Smooth muscle cell (in vitro differentiated cells): ENCODE data around the gene ABHD13. TPM values are rescaled to one million over a fixed set of nuclear protein-coding genes. Genes with fewer than 3 reads are reported as not detected.
"Not testable (repeated sequence)": the region's sequence is repeated elsewhere in the genome, so short reads cannot be mapped to it uniquely, and the experiment has no call there.

ENCODE experiments used
- DNase-seq: peaks from one replicate; lab custom pipeline; 2025; ENCODE audit not compliant: unreplicated experiment; lab: John Stamatoyannopoulos, UW
- H2AFZ ChIP-seq: fragments of 200-600 bp; sonication (generic); 2 replicates; pipeline ENCODE4 v1.6.0; 2016; ENCODE audit warnings: antibody characterized with exemption, low read depth, mild to moderate bottlenecking
- H3F3A ChIP-seq: fragments of 200-600 bp; sonication (generic); 2 replicates; pipeline ENCODE4 v1.6.0; 2017; ENCODE audit warnings: antibody characterized with exemption, low read depth
- H3K27ac ChIP-seq: fragments of 200-600 bp; sonication (generic); 2 replicates; pipeline ENCODE4 v1.5.1; 2016; ENCODE audit warnings: low read depth, mild to moderate bottlenecking
- H3K27me3 ChIP-seq: fragments of 200-600 bp; sonication (generic); 2 replicates; pipeline ENCODE4 v1.6.1; 2016; ENCODE audit warnings: low read depth, mild to moderate bottlenecking
- H3K36me3 ChIP-seq: fragments of 200-600 bp; sonication (generic); 2 replicates; pipeline ENCODE4 v1.5.1; 2016; ENCODE audit warnings: low read depth
- H3K4me1 ChIP-seq: fragments of 200-600 bp; sonication (generic); 2 replicates; pipeline ENCODE4 v1.5.1; 2016; ENCODE audit warnings: low read depth
- H3K4me2 ChIP-seq: fragments of 200-600 bp; sonication (generic); 2 replicates; pipeline ENCODE4 v1.6.0; 2016; ENCODE audit warnings: mild to moderate bottlenecking
- H3K4me3 ChIP-seq: fragments of 200-600 bp; sonication (generic); 2 replicates; pipeline ENCODE4 v1.5.1; 2016; ENCODE audit warnings: mild to moderate bottlenecking
- H3K79me2 ChIP-seq: fragments of 200-600 bp; sonication (generic); 2 replicates; pipeline ENCODE4 v1.6.0; 2016; ENCODE audit warnings: low read depth, mild to moderate bottlenecking
- H3K9ac ChIP-seq: fragments of 200-600 bp; sonication (generic); 2 replicates; pipeline ENCODE4 v1.6.0; 2016; ENCODE audit warnings: low read depth
- H3K9me3 ChIP-seq: fragments of 200-600 bp; sonication (generic); replicated peaks from 2 replicates; pipeline ENCODE4 v1.5.1; 2016; ENCODE audit warnings: low read depth
- H4K20me1 ChIP-seq: fragments of 200-600 bp; sonication (generic); 2 replicates; pipeline ENCODE4 v1.6.0; 2016; ENCODE audit warnings: low read depth
- WGBS: methylation state at CpG from one replicate; pipeline ENCODE4 v1.1.7; 2016; ENCODE audit warnings: low lambda C conversion rate; 5-methylcytosine and 5-hydroxymethylcytosine counted together
- polyA plus RNA-seq: library from polyadenylated mRNA; unstranded; fragments of >200 nt; fragmentation: Nextera tagmentation; extraction: Ambion mirVana; gene quantifications from 2 replicates; pipeline ENCODE4 v1.2.1, GENCODE V29; 2016
- total RNA-seq: library from RNA; depleted of rRNA; stranded (reverse); fragments of >200 nt; gene quantifications from 2 replicates; pipeline ENCODE4 v1.2.3, GENCODE V29; 2014
- TF ChIP-seq, protein P1 (sequence below): fragments of 200-600 bp; sonication (generic); IDR thresholded peaks from 2 replicates; pipeline ENCODE4 v1.5.1; 2017; ENCODE audit warnings: borderline replicate concordance, mild to moderate bottlenecking, antibody characterized with exemption; ENCODE audit not compliant: insufficient read depth, poor library complexity, severe bottlenecking

Gene ABHD13
- total and polyA plus RNA-seq, 2 experiments from 2014 or later, result 7.9 to 14.1 TPM

GRCh38 chr13:108213946-108214345 lies 4.2 kb upstream of the ABHD13 start:
- peak overlapping the region; percentile 56 for H3K4me3 ChIP-seq
- H4K20me1 ChIP-seq, result no peaks in the 10 kb centered on the region
- H3K4me1 ChIP-seq, result peaks cover 23% of the 10 kb centered on the region
- 70% methylated on average over 5 of the region's 5 CpGs for WGBS
- H2AFZ ChIP-seq, result peak overlapping the region; percentile 82
- peak overlapping the region; percentile 15 for H3K27ac ChIP-seq
- peak overlapping the region; percentile 94 for H3K4me2 ChIP-seq
- peaks cover 33% of the 10 kb centered on the region for H3K79me2 ChIP-seq
- H3K9ac ChIP-seq, result no peak overlapping the region
- H3K9me3 ChIP-seq, result no peaks in the 10 kb centered on the region
- H3K27me3 ChIP-seq, result no peaks in the 10 kb centered on the region
- H3K36me3 ChIP-seq, result peaks cover 14% of the 10 kb centered on the region
- DNase-seq, result no peak
- H3F3A ChIP-seq, result peaks cover 7% of the 10 kb centered on the region
- TF ChIP-seq, protein P1, sequence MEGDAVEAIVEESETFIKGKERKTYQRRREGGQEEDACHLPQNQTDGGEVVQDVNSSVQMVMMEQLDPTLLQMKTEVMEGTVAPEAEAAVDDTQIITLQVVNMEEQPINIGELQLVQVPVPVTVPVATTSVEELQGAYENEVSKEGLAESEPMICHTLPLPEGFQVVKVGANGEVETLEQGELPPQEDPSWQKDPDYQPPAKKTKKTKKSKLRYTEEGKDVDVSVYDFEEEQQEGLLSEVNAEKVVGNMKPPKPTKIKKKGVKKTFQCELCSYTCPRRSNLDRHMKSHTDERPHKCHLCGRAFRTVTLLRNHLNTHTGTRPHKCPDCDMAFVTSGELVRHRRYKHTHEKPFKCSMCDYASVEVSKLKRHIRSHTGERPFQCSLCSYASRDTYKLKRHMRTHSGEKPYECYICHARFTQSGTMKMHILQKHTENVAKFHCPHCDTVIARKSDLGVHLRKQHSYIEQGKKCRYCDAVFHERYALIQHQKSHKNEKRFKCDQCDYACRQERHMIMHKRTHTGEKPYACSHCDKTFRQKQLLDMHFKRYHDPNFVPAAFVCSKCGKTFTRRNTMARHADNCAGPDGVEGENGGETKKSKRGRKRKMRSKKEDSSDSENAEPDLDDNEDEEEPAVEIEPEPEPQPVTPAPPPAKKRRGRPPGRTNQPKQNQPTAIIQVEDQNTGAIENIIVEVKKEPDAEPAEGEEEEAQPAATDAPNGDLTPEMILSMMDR, result no peak

- H3K36me3 ChIP-seq, result peaks cover 12% of the 10 kb centered on the region
- H3K9ac ChIP-seq, result no peak overlapping the region
- H3K4me3 ChIP-seq, result peak overlapping the region; percentile 56
- H3K9me3 ChIP-seq, result no peaks in the 10 kb centered on the region
- H3K4me1 ChIP-seq, result peaks cover 29% of the 10 kb centered on the region
- no peak for DNase-seq
- peaks cover 6% of the 10 kb centered on the region for H4K20me1 ChIP-seq
- H2AFZ ChIP-seq, result peak overlapping the region; percentile 82
- peak overlapping the region; percentile 94 for H3K4me2 ChIP-seq
- H3F3A ChIP-seq, result peaks cover 7% of the 10 kb centered on the region
- 9% methylated on average over 19 of the region's 41 CpGs for WGBS
- H3K27me3 ChIP-seq, result no peaks in the 10 kb centered on the region
- peaks cover 40% of the 10 kb centered on the region for H3K79me2 ChIP-seq
- TF ChIP-seq, protein P1, result no peak
- H3K27ac ChIP-seq, result peak overlapping the region; percentile 15
Measured at GRCh38 chr13:108214441-108215271, 3.5 kb upstream of the ABHD13 start.

- H3K4me1 ChIP-seq, result peaks cover 34% of the 10 kb centered on the region
- no peaks in the 10 kb centered on the region for H3K27me3 ChIP-seq
- 1% methylated on average over 22 of the region's 26 CpGs for WGBS
- peak within 1 kb of the TSS; percentile 56 for H3K4me3 ChIP-seq
- DNase-seq, result peak; percentile 63
- H3F3A ChIP-seq, result peaks cover 7% of the 10 kb centered on the region
- H3K79me2 ChIP-seq, result peaks cover 48% of the 10 kb centered on the region
- peak within 1 kb of the TSS; percentile 98 for H2AFZ ChIP-seq
- peak within 1 kb of the TSS; percentile 94 for H3K4me2 ChIP-seq
- no peaks in the 10 kb centered on the region for H3K9me3 ChIP-seq
- H3K27ac ChIP-seq, result peak within 1 kb of the TSS; percentile 62
- TF ChIP-seq, protein P1, result no peak
- H4K20me1 ChIP-seq, result peaks cover 7% of the 10 kb centered on the region
- H3K9ac ChIP-seq, result peak within 1 kb of the TSS; percentile 73
- H3K36me3 ChIP-seq, result peaks cover 4% of the 10 kb centered on the region
Measured at GRCh38 chr13:108215436-108215835, 2.8 kb upstream of the ABHD13 start, which contains the start of gene LIG4. Gene LIG4, minus strand, starts transcription at chr13:108215536. Its CDS starts 4,268 bp downstream, at chr13:108211268.

GRCh38 chr13:108217307-108218043 lies 717 bp upstream of the ABHD13 start:
- Histone ChIP-seq H2AFZ (peak overlapping the region; percentile 96), H3K4me1 (peaks cover 34% of the 10 kb centered on the region), H4K20me1 (peaks cover 18% of the 10 kb centered on the region), H3K27ac (peak overlapping the region; percentile 66), H3K79me2 (peaks cover 67% of the 10 kb centered on the region), H3K4me2 (peak overlapping the region; percentile 92), H3K9ac (peak overlapping the region; percentile 88), H3K4me3 (peak overlapping the region; percentile 82)
- not testable (repeated sequence) for H3K36me3 ChIP-seq, H3F3A ChIP-seq, DNase-seq, H3K27me3 ChIP-seq, H3K9me3 ChIP-seq
- WGBS, result 76% methylated on average over 27 of the region's 27 CpGs
